A549 treated with CORT108297 at 1 μM for 4 hours (cell line): ENCODE measurements around the gene CLSTN2. TPM values are rescaled to one million over a fixed set of nuclear protein-coding genes. Genes with fewer than 3 reads are reported as not detected.

ENCODE experiments used
- total RNA-seq: library from RNA; stranded (reverse); fragments of 200-300 nt; extraction: Qiagen RNA extraction; gene quantifications from 5 replicates; pipeline ENCODE4 v1.2.3, GENCODE V29; 2022

The CLSTN2 gene
- total RNA-seq = 0.02 to 0.05 TPM (median 0.03 TPM) in 5 replicates

GRCh38 chr3:139935016-139935865 is at the start of gene CLSTN2:
Gene CLSTN2, plus strand, starts transcription at chr3:139935185.

